ENCODE data around the gene RABGAP1L.

Gene RABGAP1L

GRCh38 chr1:174982971-174983689, 823.8 kb downstream of the RABGAP1L start:
- DNase-seq, result peak in 1 of 2 donors; percentile 12

- no peak for DNase-seq
Measured at GRCh38 chr1:174984952-174985351, 825.6 kb downstream of the RABGAP1L start.

- no peak for DNase-seq
Measured at GRCh38 chr1:174988539-174988938, 829.2 kb downstream of the RABGAP1L start.

GRCh38 chr1:174988986-174989385, 829.7 kb downstream of the RABGAP1L start:
- DNase-seq, result no peak

GRCh38 chr1:174989536-174990220, 830.4 kb downstream of the RABGAP1L start:
- no peak for DNase-seq

- no peak for DNase-seq
Measured at GRCh38 chr1:174990382-174990999, 831.2 kb downstream of the RABGAP1L start.

GRCh38 chr1:174991473-174991872, 832.2 kb downstream of the RABGAP1L start:
- DNase-seq, result no peak

- DNase-seq, result no peak
Measured at GRCh38 chr1:174995121-174995520, 835.8 kb downstream of the RABGAP1L start.

GRCh38 chr1:174995916-174996315, 836.6 kb downstream of the RABGAP1L start:
- DNase-seq, result no peak

- no peak for DNase-seq
Measured at GRCh38 chr1:174996476-174996875, 837.2 kb downstream of the RABGAP1L start.

- no peak for DNase-seq
Measured at GRCh38 chr1:174997041-174997440, 837.7 kb downstream of the RABGAP1L start.

- peak in 1 of 2 donors; percentile 59 for DNase-seq
Measured at GRCh38 chr1:174998569-174999215, 839.4 kb downstream of the RABGAP1L start.

GRCh38 chr1:174999216-174999935, 840.1 kb downstream of the RABGAP1L start:
- DNase-seq, result peak; percentile 95 to 99

GRCh38 chr1:174999936-175000696, 840.8 kb downstream of the RABGAP1L start, which contains the start of gene CACYBP:
TSS of gene CACYBP (plus strand) at chr1:174999947. CDS start at chr1:175000181, 234 bp downstream.
- peak; percentile 45 to 70 for DNase-seq

- no peak for DNase-seq
Measured at GRCh38 chr1:175000697-175001187, 841.4 kb downstream of the RABGAP1L start.

- DNase-seq, result no peak
Measured at GRCh38 chr1:175002910-175003517, 843.7 kb downstream of the RABGAP1L start.

- DNase-seq, result no peak
Measured at GRCh38 chr1:175003521-175003920, 844.2 kb downstream of the RABGAP1L start.

- DNase-seq, result no peak
Measured at GRCh38 chr1:175005085-175005783, 845.9 kb downstream of the RABGAP1L start.

GRCh38 chr1:175009532-175009931, 850.2 kb downstream of the RABGAP1L start:
- DNase-seq, result no peak

- no peak for DNase-seq
Measured at GRCh38 chr1:175013445-175013844, 854.1 kb downstream of the RABGAP1L start.
